ENCODE results near the gene RFWD3.
A peak's percentile ranks its signal among the peaks of the same experiment; 100 is the strongest.

RFWD3 gene

GRCh38 chr16:74709441-74709877 is 42.8 kb upstream of the RFWD3 start:
- TF ChIP-seq CTCF (IDR thresholded peaks at IDR 0.05; ENCODE audit: low read depth, low read length, missing control alignments) = peak; percentile 97
- in situ Hi-C loops (cut with HindIII; ENCODE audit: low sequenced_read_pairs) = no loop called here
- no peak overlapping the region for H3K4me3 ChIP-seq (ENCODE audit: low read depth, low read length)
- peak; percentile 46 for DNase-seq (ENCODE audit: low read depth)

- no peak for DNase-seq (ENCODE audit: low read depth)
- H3K4me3 ChIP-seq (ENCODE audit: low read depth, low read length) = peak within 1 kb of the TSS; percentile 69
- no peak for TF ChIP-seq CTCF (IDR thresholded peaks at IDR 0.05; ENCODE audit: low read depth, low read length, missing control alignments)
- in situ Hi-C loops (cut with HindIII; ENCODE audit: low sequenced_read_pairs) = no loop called here
These were observed 34.0 kb upstream of the RFWD3 start, which contains the start of gene MLKL for GRCh38 chr16:74700438-74701225. Gene MLKL (minus strand): TSS chr16:74700862. CDS start chr16:74695757, 5,105 bp downstream.

GRCh38 chr16:74700116-74700437 is 33.4 kb upstream of the RFWD3 start:
- TF ChIP-seq CTCF (IDR thresholded peaks at IDR 0.05; ENCODE audit: low read depth, low read length, missing control alignments) = no peak
- DNase-seq (ENCODE audit: low read depth) = no peak
- H3K4me3 ChIP-seq (ENCODE audit: low read depth, low read length) = peak overlapping the region; percentile 69
- in situ Hi-C loops (cut with HindIII; ENCODE audit: low sequenced_read_pairs) = no loop called here

GRCh38 chr16:74699666-74700065 is 33.0 kb upstream of the RFWD3 start:
- peak overlapping the region; percentile 69 for H3K4me3 ChIP-seq (ENCODE audit: low read depth, low read length)
- no peak for TF ChIP-seq CTCF (IDR thresholded peaks at IDR 0.05; ENCODE audit: low read depth, low read length, missing control alignments)
- DNase-seq (ENCODE audit: low read depth) = no peak
- in situ Hi-C loops (cut with HindIII; ENCODE audit: low sequenced_read_pairs) = no loop called here

GRCh38 chr16:74698222-74698621 is 31.5 kb upstream of the RFWD3 start:
- in situ Hi-C loops (cut with HindIII; ENCODE audit: low sequenced_read_pairs) = no loop called here

More at GRCh38 chr16:74698222-74698621, 31.5 kb upstream of the RFWD3 start:
- H3K4me3 ChIP-seq (ENCODE audit: low read depth, low read length) = no peak overlapping the region
- no peak for DNase-seq (ENCODE audit: low read depth)
- no peak for TF ChIP-seq CTCF (IDR thresholded peaks at IDR 0.05; ENCODE audit: low read depth, low read length, missing control alignments)
